ENCODE data around the gene OR2B6. TPM values are rescaled to one million over a fixed set of nuclear protein-coding genes. Genes with fewer than 3 reads are reported as not detected.

The OR2B6 gene
- total and polyA plus RNA-seq, 2 of the 8 experiments (the other 6 are each of a cell fraction or from before 2014, with no cell fraction given): 0.26 TPM; not detected in 1

DNA sequence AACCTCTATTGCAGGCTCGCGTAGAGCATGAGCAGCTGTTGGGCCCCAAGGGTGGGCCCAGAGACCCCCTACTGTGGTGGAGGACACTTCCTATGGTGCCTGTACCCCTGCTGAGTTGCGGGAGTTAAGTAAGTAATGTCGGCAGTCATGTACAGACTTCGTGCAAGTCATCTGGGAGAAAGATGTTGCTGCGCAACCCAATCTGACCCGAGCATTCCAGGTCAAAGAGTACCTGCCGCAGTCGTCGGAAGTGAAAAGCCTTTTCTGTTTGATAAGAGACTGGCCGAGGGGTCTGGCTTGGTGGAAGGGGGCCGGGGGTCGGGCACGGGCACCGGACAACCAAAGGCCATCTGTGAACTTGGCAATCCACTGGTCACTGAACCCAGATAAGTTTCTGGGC lies 44.3 kb downstream of the OR2B6 start:
- FAIRE-seq: no peak

More for the DNA sequence above, 44.3 kb downstream of the OR2B6 start:
- no peaks in the 10 kb centered on the region; the same call in 1 of the 2 replicates for H3K79me1 ChIP-seq (ENCODE audit: low read depth, low read length)
- no peak overlapping the region for H4K8ac ChIP-seq (ENCODE audit: extremely low read depth, insufficient read depth, low read length)
- no peaks in the 10 kb centered on the region for H3K27me3 ChIP-seq (replicated peaks in 1 of 4; ENCODE audit: control insufficient read depth in 3 of 4, extremely low read depth in 1 of 4, insufficient read depth in 3 of 4, low read length in 3 of 4)
- no peak overlapping the region for H3K9ac ChIP-seq (replicated peaks in 1 of 4; ENCODE audit: extremely low read depth in 1 of 4, low read depth in 3 of 4, low read length in 3 of 4)
- H3K4me1 ChIP-seq (replicated peaks in 1 of 4; ENCODE audit: control insufficient read depth in 3 of 4, insufficient read depth in 4 of 4, low read length in 3 of 4): peaks cover 7 to 29% (median 18%) of the 10 kb centered on the region in 4 experiments
- no peak overlapping the region for H2BK5ac ChIP-seq (ENCODE audit: low read depth, low read length)
- no peak overlapping the region for H3K56ac ChIP-seq (replicated peaks; ENCODE audit: insufficient read length, low read depth, low read length)
- no peak overlapping the region for H4K5ac ChIP-seq (ENCODE audit: insufficient read length, low read depth, low read length)
- H3K9me3 ChIP-seq (ENCODE audit: insufficient read depth in 2 of 2, low read depth in 1 of 2, low read length in 1 of 2): no peaks in the 10 kb centered on the region
- H4K91ac ChIP-seq (replicated peaks; ENCODE audit: insufficient read length, low read length): no peak overlapping the region
- ChIA-PET POLR2A (ENCODE audit: partially characterized antibody) (interaction anchor here (1.5 kb wide), 1 partner anchor 108 kb away, joined by 5 read pairs; a partner anchor contains a TSS), CTCF (ENCODE audit: partially characterized antibody) (interaction anchor here (0.6 kb wide), 1 partner anchor 79 kb away, joined by 3 read pairs; the partner anchor contains the start of gene ZNF165)
- no peak overlapping the region for H3K4me2 ChIP-seq (ENCODE audit: insufficient read depth in 1 of 2, low read depth in 2 of 2, low read length in 2 of 2)
- H2BK20ac ChIP-seq (ENCODE audit: low read length): no peak overlapping the region
- no peaks in the 10 kb centered on the region for H3K36me3 ChIP-seq (ENCODE audit: control insufficient read depth in 2 of 4, insufficient read depth in 4 of 4, low read length in 3 of 4)
- no peaks in the 10 kb centered on the region for H3K79me2 ChIP-seq (ENCODE audit: control insufficient read depth in 1 of 2, insufficient read depth in 2 of 2, low read length in 2 of 2)
- H2BK12ac ChIP-seq (ENCODE audit: low read depth, low read length): 0 out of 2 replicates have a peak overlapping the region, but pooled peaks have one; percentile 27
- no peak for DNase-seq (ENCODE audit: low read depth in 1 of 2, low spot score in 2 of 2)
- H2AFZ ChIP-seq (ENCODE audit: low read length): no peak overlapping the region
- no peak overlapping the region for H2AK5ac ChIP-seq (ENCODE audit: low read depth, low read length)
- no peak overlapping the region for H3K27ac ChIP-seq (ENCODE audit: low read depth, low read length)
- TF ChIP-seq SIN3A (conservative IDR thresholded peaks at IDR 0.05 in 1 of 2, IDR thresholded peaks at IDR 0.05 in 1 of 2; ENCODE audit: low read depth in 1 of 2, low read length in 2 of 2) (no peak), USF2 (IDR thresholded peaks at IDR 0.05; ENCODE audit: low read length) (no peak)
- 95% methylated on average over 10 of the region's 15 CpGs; no CpG with 5 or more reads in 1 of the 2 experiments for WGBS, 2 experiments (ENCODE audit: extremely low coverage in 1 of 2, insufficient coverage in 1 of 2, insufficient read length in 1 of 2, insufficient replicate concordance in 2 of 2, low coverage in 1 of 2, low lambda C conversion rate in 2 of 2, missing lambda C conversion rate in 1 of 2)
- 0 out of 2 replicates have a peak, but pooled peaks cover 2% of the 10 kb centered on the region for H3K23me2 ChIP-seq (ENCODE audit: low read depth, low read length)
- no peak overlapping the region for H3K18ac ChIP-seq (ENCODE audit: extremely low read depth, low read length)
- no peak overlapping the region for H2BK120ac ChIP-seq (replicated peaks; ENCODE audit: low read depth, low read length)
- H3K23ac ChIP-seq (ENCODE audit: insufficient read length): no peak overlapping the region
- no peak overlapping the region for H2BK15ac ChIP-seq (ENCODE audit: low read length)
- no peak overlapping the region for H3K4me3 ChIP-seq (ENCODE audit: extremely low read depth in 1 of 4, insufficient read depth in 2 of 4, low read depth in 3 of 4, low read length in 4 of 4)
- no peak overlapping the region for H3K14ac ChIP-seq (ENCODE audit: insufficient read length)
- no peak overlapping the region for H3K4ac ChIP-seq (replicated peaks; ENCODE audit: insufficient read length, low read depth, low read length)
- H4K20me1 ChIP-seq (replicated peaks in 1 of 2; ENCODE audit: control insufficient read depth in 1 of 2, insufficient read depth in 2 of 2, low read length in 2 of 2): no peaks in the 10 kb centered on the region
